Fibroblast of mammary gland (primary cell): ENCODE data around the gene ZBED4.

ENCODE experiments used
- DNase-seq: peaks from one replicate; pipeline ENCODE4 v3.0.0-alpha.2; 2010; ENCODE audit warnings: low read depth
- H3K4me3 ChIP-seq: 2 replicates; pipeline ENCODE4 v1.5.1; 2011; ENCODE audit warnings: low read depth, mild to moderate bottlenecking, low read length, moderate library complexity; ENCODE audit not compliant: control insufficient read depth
- CTCF ChIP-seq: conservative IDR thresholded peaks from 2 replicates; pipeline ENCODE4 v1.5.1; 2011; ENCODE audit warnings: low read depth, low read length, inconsistent platforms; ENCODE audit not compliant: control insufficient read depth, insufficient read depth

ZBED4 gene

GRCh38 chr22:49909476-49910205 lies 56.0 kb downstream of the ZBED4 start:
- DNase-seq: no peak
- no peak for TF ChIP-seq CTCF
- no peak overlapping the region for H3K4me3 ChIP-seq

DNA sequence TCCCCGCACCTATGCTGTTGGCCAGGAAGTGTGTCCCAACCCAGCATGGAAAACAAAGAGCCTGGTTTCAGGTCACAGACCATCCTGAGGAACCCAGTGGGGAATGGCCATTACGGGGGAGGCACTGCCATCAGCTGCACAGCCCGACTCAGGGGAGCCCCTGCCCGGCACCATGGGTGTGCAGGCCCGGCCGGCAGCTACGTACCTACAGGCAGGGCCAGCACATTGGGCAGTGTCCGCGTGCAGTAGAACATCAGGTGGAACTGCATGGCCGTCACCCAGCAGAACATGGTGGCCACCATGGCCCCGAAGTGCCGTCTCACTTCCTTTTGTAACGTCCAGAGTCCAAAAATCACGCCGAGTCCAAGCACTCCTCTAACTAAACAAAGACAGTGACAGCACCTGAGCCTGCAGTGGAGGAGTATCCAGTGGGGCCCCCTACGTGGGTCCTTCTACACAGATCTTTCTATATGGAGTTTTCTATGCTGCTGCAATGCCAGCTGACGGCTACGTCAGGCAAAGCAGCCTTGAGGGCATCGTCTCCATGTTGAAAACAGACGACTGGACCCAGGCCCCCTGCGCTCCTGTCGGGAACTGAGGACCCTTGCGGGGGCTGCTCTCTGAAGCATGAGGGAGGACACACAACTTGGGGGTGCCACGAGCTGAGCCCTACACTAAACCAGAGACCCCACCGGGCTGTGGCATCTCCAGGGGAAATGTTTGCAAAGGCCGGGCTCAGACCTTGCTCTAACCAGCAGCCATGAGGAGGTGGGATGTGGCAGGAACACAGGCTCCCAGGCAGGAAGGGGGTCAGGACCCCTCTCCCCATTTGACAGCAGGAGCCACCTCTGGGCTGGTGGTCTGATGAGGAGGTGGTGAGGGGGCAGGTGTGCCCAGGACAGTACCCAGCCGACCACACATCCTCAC lies 56.8 kb downstream of the ZBED4 start:
- no peak for DNase-seq
- TF ChIP-seq CTCF: no peak
- no peak overlapping the region for H3K4me3 ChIP-seq

DNA sequence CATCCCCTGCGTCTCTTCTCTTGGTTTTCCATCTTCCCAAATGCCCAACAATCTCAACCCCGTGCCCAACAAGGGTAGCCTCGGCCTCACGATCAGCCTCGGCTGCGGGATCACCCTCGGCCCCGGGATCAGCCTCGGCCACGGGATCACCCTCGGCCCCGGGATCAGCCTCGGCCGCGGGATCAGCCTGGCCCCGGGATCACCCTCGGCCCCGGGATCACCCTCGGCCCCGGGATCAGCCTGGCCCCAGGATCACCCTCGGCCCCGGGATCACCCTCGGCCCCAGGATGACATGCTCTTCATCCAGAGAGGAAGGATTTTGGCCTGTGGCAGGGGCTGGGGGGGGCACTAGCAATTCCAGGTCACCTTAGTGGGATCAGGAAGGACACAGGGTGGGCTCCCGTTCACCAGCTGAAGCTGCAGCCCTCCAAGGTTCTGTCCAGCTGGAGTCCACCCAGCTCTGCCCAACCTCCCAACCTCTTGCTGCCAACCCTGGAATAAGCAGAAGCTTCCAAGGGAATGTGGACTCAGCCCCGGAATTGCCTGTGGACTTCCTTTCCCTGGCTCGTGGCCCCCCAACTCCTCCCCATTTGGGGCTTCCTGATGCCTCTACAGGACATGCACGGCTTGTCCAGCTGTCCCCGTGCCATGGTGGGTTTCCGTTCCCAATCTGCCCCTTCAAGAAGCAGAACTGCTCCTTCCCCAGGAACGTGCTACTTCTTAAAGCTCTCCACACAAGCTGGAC lies 58.4 kb downstream of the ZBED4 start:
- DNase-seq: no peak
- no peak for TF ChIP-seq CTCF
- no peak overlapping the region for H3K4me3 ChIP-seq

DNA sequence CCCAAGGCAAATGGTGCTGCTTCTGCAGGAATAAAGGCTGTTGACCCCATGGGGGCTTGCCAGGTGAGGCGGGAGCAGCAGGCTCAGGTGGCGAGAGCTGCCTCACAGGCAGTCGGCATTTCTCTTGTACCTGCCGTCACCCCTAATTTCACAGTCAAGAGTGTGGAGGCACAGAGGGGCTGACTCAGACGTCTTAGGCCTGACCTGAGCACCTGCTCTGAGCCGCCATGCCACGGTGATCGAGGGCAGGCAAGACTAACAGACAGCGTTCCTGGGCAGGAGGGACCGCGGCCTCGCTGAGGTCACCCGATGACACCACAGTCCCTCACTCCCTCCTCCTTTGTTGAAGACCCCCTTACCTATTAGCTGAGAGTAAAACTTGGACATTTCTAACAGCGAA lies 59.4 kb downstream of the ZBED4 start:
- no peak overlapping the region for H3K4me3 ChIP-seq
- no peak for DNase-seq
- TF ChIP-seq CTCF: no peak

DNA sequence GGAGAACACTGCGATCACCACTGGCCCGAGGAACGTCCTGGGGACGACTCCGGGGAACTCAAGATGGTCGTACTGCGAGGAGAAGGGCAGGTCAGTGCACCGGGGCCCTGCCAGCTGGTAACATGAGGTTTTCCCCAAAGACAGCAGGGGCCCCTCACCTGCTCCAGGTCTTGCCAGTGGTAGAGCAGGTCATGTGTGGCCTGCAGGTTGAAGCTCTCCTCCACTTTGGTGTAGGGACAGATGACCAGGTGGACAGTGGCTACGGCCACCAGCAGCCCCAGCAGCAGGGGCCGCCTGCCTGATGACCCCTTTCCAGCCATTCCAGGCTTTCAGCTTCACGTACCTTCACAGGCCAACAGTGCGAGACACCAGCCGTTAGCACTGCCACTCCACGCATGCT lies 59.8 kb downstream of the ZBED4 start:
- DNase-seq: no peak
- no peak overlapping the region for H3K4me3 ChIP-seq
- TF ChIP-seq CTCF: no peak

- H3K4me3 ChIP-seq: no peak overlapping the region
- DNase-seq: no peak
- TF ChIP-seq CTCF: no peak
Measured at GRCh38 chr22:49914256-49914655, 60.6 kb downstream of the ZBED4 start.
